OCI-LY1 (cell line): ENCODE data around the gene ALG8.

ENCODE experiments used
- EZH2 ChIP-seq: fragments of 200-600 bp; sonication (generic), shearing (Covaris generic); IDR thresholded peaks from 2 replicates; pipeline ENCODE4 v1.8.0; 2017; ENCODE audit warnings: borderline replicate concordance, mixed run types, mild to moderate bottlenecking, antibody characterized with exemption, low read length, moderate library complexity, mixed read lengths
- TF ChIP-seq, protein P1 (sequence below): fragments of 200-600 bp; sonication (generic), shearing (Covaris generic); IDR thresholded peaks from 2 replicates; pipeline ENCODE4 v1.5.1; 2017; ENCODE audit warnings: mild to moderate bottlenecking, antibody characterized with exemption, low read length, moderate library complexity, mixed read lengths

DNA sequence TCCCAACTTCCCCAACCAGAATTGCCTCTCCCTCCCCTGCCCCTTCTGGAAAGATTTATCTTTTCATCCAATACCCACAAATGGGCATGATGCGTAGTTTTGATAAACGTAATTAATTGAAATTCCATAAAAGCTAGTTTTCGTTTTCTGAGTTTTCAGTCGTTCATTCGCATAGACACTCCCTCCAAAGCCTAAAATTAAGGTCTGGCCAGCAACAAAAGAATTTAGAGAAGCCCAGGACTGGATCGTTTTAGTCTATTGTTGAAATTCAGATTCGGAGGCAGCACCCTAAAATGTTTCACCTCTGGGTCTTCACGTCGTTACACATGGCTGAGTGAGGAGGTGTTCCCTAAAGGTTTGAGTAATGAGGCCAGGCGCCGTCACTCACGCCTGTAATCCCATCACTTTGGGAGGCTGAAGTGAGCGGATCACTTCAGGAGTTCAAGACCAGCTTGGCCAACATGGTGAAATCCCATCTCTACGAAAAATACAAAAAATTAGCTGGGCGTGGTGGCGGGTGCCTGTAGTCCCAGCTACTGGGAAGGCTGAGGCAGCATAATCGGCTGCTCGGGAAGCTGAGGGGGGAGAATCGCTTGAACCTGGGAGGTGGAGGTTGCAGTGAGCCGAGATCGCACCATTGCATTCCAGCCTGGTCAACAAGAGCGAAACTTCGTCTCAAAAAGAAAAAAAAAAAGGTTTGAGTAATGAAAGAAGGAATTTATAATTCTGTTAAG, 59.2 kb downstream of the ALG8 start:
- TF ChIP-seq, protein P1, sequence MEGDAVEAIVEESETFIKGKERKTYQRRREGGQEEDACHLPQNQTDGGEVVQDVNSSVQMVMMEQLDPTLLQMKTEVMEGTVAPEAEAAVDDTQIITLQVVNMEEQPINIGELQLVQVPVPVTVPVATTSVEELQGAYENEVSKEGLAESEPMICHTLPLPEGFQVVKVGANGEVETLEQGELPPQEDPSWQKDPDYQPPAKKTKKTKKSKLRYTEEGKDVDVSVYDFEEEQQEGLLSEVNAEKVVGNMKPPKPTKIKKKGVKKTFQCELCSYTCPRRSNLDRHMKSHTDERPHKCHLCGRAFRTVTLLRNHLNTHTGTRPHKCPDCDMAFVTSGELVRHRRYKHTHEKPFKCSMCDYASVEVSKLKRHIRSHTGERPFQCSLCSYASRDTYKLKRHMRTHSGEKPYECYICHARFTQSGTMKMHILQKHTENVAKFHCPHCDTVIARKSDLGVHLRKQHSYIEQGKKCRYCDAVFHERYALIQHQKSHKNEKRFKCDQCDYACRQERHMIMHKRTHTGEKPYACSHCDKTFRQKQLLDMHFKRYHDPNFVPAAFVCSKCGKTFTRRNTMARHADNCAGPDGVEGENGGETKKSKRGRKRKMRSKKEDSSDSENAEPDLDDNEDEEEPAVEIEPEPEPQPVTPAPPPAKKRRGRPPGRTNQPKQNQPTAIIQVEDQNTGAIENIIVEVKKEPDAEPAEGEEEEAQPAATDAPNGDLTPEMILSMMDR = 0 out of 2 replicates have a peak, but pooled peaks have one; percentile 7
- no peak for TF ChIP-seq EZH2
